ENCODE measurements around the gene EHBP1. TPM values are rescaled to one million over a fixed set of nuclear protein-coding genes. Genes with fewer than 3 reads are reported as not detected.

EHBP1 gene
- polyA plus RNA-seq, 1 of the 3 experiments (the other 2 are of a cell fraction) = 62.7 TPM

GRCh38 chr2:62732262-62732777, 26.8 kb downstream of the EHBP1 start:
- Histone ChIP-seq H4K20me1 (ENCODE audit: insufficient read depth) (peaks cover 1% of the 10 kb centered on the region; the same call in 1 of the 2 replicates), H3K36me3 (replicated peaks in 1 of 2; ENCODE audit: control insufficient read depth in 1 of 2, insufficient read depth in 2 of 2, low read length in 1 of 2) (peaks cover 0 to 16% of the 10 kb centered on the region in 2 experiments), H3K9me2 (no peaks in the 10 kb centered on the region), H3K27ac (ENCODE audit: low read depth in 2 of 2, low read length in 1 of 2) (no peak overlapping the region), H3F3A (replicated peaks; ENCODE audit: insufficient read depth) (peaks cover 3% of the 10 kb centered on the region), H3K4me1 (ENCODE audit: control insufficient read depth in 1 of 2, insufficient read depth in 2 of 2, low read depth in 1 of 2, low read length in 1 of 2) (peaks cover 0 to 2% of the 10 kb centered on the region in 2 experiments; a peak in 2 of 4 replicates), H3K9me3 (no peaks in the 10 kb centered on the region), H3K27me3 (ENCODE audit: insufficient read depth) (no peaks in the 10 kb centered on the region), H3K4me3 (ENCODE audit: low read depth in 2 of 2, low read length in 1 of 2) (no peak overlapping the region), H3K9ac (no peak overlapping the region), H3K79me2 (ENCODE audit: insufficient read depth) (peaks cover 93% of the 10 kb centered on the region), H3K4me2 (no peak overlapping the region), H2AFZ (ENCODE audit: low read depth) (no peak overlapping the region)
- CTCF ChIA-PET = no interaction called here
- TF ChIP-seq RXRA (IDR thresholded peaks at IDR 0.05; ENCODE audit: borderline replicate concordance, low read depth) = no peak
- WGBS (ENCODE audit: low lambda C conversion rate) = 94% methylated on average over 6 of the region's 6 CpGs
- POLR2A ChIA-PET = no interaction called here
- no peak for DNase-seq

GRCh38 chr2:62733546-62733945, 28.0 kb downstream of the EHBP1 start:
- no peak for TF ChIP-seq ELF1 (IDR thresholded peaks at IDR 0.05)
- TF ChIP-seq SIN3A (IDR thresholded peaks at IDR 0.05; ENCODE audit: borderline replicate concordance, low read depth, low read length) = no peak
- no peak for TF ChIP-seq TEAD4 (IDR thresholded peaks at IDR 0.05; ENCODE audit: borderline replicate concordance, insufficient read depth)
- no peak for TF ChIP-seq NFIC (IDR thresholded peaks at IDR 0.05; ENCODE audit: borderline replicate concordance)
- TF ChIP-seq, protein P1, sequence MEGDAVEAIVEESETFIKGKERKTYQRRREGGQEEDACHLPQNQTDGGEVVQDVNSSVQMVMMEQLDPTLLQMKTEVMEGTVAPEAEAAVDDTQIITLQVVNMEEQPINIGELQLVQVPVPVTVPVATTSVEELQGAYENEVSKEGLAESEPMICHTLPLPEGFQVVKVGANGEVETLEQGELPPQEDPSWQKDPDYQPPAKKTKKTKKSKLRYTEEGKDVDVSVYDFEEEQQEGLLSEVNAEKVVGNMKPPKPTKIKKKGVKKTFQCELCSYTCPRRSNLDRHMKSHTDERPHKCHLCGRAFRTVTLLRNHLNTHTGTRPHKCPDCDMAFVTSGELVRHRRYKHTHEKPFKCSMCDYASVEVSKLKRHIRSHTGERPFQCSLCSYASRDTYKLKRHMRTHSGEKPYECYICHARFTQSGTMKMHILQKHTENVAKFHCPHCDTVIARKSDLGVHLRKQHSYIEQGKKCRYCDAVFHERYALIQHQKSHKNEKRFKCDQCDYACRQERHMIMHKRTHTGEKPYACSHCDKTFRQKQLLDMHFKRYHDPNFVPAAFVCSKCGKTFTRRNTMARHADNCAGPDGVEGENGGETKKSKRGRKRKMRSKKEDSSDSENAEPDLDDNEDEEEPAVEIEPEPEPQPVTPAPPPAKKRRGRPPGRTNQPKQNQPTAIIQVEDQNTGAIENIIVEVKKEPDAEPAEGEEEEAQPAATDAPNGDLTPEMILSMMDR (IDR thresholded peaks at IDR 0.05) = no peak
- no peak for TF ChIP-seq TCF12 (IDR thresholded peaks at IDR 0.05)
- TF ChIP-seq MAX (IDR thresholded peaks at IDR 0.05; ENCODE audit: low read depth) = no peak
- no peak for TF ChIP-seq SMC3 (IDR thresholded peaks at IDR 0.05; ENCODE audit: low read depth, low read length)
- TF ChIP-seq IRF3 (IDR thresholded peaks at IDR 0.05; ENCODE audit: low read depth, low read length) = no peak
- TF ChIP-seq JUND (IDR thresholded peaks at IDR 0.05) = no peak
- no peak for TF ChIP-seq CHD2 (IDR thresholded peaks at IDR 0.05; ENCODE audit: low read length, partially characterized antibody)
- no peak for TF ChIP-seq TAF1 (IDR thresholded peaks at IDR 0.05; ENCODE audit: borderline replicate concordance, low read depth, low read length)
- no peak for TF ChIP-seq FOSL2 (IDR thresholded peaks at IDR 0.05; ENCODE audit: borderline replicate concordance, low read depth)
- TF ChIP-seq FOXM1 (IDR thresholded peaks at IDR 0.05; ENCODE audit: low read depth) = no peak
- TF ChIP-seq GATA2 (CRISPR knock-in tag; IDR thresholded peaks at IDR 0.05) = no peak
- TF ChIP-seq GABPA (IDR thresholded peaks at IDR 0.05; ENCODE audit: low read depth) = no peak
- no peak for TF ChIP-seq POLR2AphosphoS5 (IDR thresholded peaks at IDR 0.05; ENCODE audit: low read depth, low read length)
- TF ChIP-seq, protein P2, sequence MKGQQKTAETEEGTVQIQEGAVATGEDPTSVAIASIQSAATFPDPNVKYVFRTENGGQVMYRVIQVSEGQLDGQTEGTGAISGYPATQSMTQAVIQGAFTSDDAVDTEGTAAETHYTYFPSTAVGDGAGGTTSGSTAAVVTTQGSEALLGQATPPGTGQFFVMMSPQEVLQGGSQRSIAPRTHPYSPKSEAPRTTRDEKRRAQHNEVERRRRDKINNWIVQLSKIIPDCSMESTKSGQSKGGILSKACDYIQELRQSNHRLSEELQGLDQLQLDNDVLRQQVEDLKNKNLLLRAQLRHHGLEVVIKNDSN (IDR thresholded peaks at IDR 0.05; ENCODE audit: borderline replicate concordance, low read depth) = no peak
- TF ChIP-seq, protein P3, sequence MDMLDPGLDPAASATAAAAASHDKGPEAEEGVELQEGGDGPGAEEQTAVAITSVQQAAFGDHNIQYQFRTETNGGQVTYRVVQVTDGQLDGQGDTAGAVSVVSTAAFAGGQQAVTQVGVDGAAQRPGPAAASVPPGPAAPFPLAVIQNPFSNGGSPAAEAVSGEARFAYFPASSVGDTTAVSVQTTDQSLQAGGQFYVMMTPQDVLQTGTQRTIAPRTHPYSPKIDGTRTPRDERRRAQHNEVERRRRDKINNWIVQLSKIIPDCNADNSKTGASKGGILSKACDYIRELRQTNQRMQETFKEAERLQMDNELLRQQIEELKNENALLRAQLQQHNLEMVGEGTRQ (IDR thresholded peaks at IDR 0.05; ENCODE audit: borderline replicate concordance, low read depth, low read length) = no peak

More at GRCh38 chr2:62733546-62733945, 28.0 kb downstream of the EHBP1 start:
- DNase-seq = no peak
- H3K79me2 ChIP-seq (ENCODE audit: insufficient read depth) = peaks cover 93% of the 10 kb centered on the region
- H3K9me3 ChIP-seq = no peaks in the 10 kb centered on the region
- no peaks in the 10 kb centered on the region; a peak in 1 of 4 replicates for H3K4me1 ChIP-seq (ENCODE audit: control insufficient read depth in 1 of 2, insufficient read depth in 2 of 2, low read depth in 1 of 2, low read length in 1 of 2)
- H3K9me2 ChIP-seq = no peaks in the 10 kb centered on the region
- POLR2A ChIA-PET = no interaction called here
- H4K20me1 ChIP-seq (ENCODE audit: insufficient read depth) = no peaks in the 10 kb centered on the region; the same call in 1 of the 2 replicates
- 85% methylated on average over 1 of the region's 1 CpG for whole genome bisulfite sequencing (ENCODE audit: low lambda C conversion rate)
- H2AFZ ChIP-seq (ENCODE audit: low read depth) = no peak overlapping the region
- CTCF ChIA-PET = no interaction called here
- peaks cover 0 to 16% of the 10 kb centered on the region in 2 experiments for H3K36me3 ChIP-seq (replicated peaks in 1 of 2; ENCODE audit: control insufficient read depth in 1 of 2, insufficient read depth in 2 of 2, low read length in 1 of 2)
- H3K4me3 ChIP-seq (ENCODE audit: low read depth in 2 of 2, low read length in 1 of 2) = no peak overlapping the region
- H3K4me2 ChIP-seq = no peak overlapping the region
- H3K27ac ChIP-seq (ENCODE audit: low read depth in 2 of 2, low read length in 1 of 2) = no peak overlapping the region
- H3K9ac ChIP-seq = no peak overlapping the region
- no peaks in the 10 kb centered on the region for H3K27me3 ChIP-seq (ENCODE audit: insufficient read depth)
- H3F3A ChIP-seq (replicated peaks; ENCODE audit: insufficient read depth) = no peaks in the 10 kb centered on the region
